HG03196 (cell line): ENCODE measurements around the gene NDUFS7.
"Not testable (repeated sequence)": the region's sequence is repeated elsewhere in the genome, so short reads cannot be mapped to it uniquely, and the experiment has no call there.

Source experiments
- ATAC-seq: cut with Tn5 transposase; IDR thresholded peaks from one replicate; pipeline ENCODE4 v1.9.1; 2021; ENCODE audit not compliant: unreplicated experiment

Gene NDUFS7

GRCh38 chr19:1431759-1432506, 48.2 kb downstream of the NDUFS7 start:
- no peak for ATAC-seq

DNA sequence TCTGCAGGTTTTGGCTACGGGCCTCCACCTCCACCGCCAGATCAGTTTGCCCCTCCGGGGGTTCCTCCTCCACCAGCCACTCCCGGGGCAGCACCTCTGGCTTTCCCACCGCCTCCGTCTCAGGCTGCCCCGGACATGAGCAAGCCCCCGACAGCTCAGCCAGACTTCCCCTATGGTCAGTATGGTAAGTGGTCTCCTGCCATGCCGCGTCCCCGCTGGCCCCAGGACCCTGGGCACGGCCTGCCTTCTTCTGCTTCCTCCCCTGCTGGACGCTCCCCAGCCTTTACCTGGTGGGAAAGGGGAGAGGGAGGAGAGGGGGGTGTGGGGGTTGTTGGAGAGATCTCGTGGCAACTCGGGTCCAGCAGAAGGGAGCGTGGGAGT, 48.8 kb downstream of the NDUFS7 start:
- no peak for ATAC-seq

GRCh38 chr19:1433119-1434039, 49.7 kb downstream of the NDUFS7 start:
- ATAC-seq = no peak

GRCh38 chr19:1434040-1434366, 50.3 kb downstream of the NDUFS7 start:
- no peak for ATAC-seq

- ATAC-seq = no peak
Measured at GRCh38 chr19:1434577-1435060, 50.9 kb downstream of the NDUFS7 start.

DNA sequence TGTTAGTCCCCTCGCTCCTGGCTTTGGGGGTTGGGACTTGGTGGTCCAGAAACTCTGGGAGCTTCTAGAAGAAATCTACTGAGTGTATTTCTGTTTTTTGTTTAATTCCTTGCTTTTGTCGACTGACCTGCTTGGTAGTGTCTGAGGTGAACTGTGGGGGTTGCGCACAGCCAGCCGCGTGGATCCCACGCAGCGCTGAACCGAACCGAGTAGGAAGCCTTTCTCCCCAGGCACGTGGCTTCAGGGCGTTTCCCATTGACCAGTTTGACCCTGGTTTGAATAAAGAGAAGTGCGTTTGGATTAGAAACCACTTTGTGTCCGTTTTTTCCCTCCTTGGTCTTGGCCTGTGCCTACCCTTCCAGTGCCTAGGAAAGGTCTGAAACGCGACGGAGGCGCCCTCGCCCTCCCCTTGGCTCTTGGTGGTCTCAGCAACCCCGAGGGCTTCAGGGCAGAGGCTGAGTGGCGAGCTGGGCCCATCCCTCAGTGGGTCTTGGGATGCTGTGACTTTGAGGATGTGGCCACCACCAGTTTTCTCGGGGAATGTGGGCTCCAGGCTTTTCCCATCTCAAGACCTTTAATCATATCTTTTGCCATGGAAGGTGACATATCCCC, 51.8 kb downstream of the NDUFS7 start:
- ATAC-seq = no peak

DNA sequence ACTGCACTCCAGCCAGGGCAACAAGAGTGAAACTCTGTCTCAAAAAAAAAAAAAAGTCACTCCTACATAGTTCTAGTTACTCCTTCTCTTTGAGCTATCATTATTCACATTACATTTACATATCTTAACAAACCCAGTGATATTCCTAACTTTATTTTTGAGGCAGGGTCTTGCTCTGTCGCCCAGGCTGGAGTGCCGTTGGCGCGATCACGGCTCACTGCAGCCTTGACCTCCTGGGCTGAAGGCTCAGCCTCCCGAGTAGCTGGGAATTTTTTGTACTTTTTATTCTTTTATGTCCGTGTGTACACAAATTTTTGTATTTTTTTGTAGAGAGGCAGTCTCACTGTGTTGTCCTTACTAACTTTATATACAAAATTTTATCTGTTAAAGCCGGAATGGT, 53.9 kb downstream of the NDUFS7 start:
- ATAC-seq = no peak

DNA sequence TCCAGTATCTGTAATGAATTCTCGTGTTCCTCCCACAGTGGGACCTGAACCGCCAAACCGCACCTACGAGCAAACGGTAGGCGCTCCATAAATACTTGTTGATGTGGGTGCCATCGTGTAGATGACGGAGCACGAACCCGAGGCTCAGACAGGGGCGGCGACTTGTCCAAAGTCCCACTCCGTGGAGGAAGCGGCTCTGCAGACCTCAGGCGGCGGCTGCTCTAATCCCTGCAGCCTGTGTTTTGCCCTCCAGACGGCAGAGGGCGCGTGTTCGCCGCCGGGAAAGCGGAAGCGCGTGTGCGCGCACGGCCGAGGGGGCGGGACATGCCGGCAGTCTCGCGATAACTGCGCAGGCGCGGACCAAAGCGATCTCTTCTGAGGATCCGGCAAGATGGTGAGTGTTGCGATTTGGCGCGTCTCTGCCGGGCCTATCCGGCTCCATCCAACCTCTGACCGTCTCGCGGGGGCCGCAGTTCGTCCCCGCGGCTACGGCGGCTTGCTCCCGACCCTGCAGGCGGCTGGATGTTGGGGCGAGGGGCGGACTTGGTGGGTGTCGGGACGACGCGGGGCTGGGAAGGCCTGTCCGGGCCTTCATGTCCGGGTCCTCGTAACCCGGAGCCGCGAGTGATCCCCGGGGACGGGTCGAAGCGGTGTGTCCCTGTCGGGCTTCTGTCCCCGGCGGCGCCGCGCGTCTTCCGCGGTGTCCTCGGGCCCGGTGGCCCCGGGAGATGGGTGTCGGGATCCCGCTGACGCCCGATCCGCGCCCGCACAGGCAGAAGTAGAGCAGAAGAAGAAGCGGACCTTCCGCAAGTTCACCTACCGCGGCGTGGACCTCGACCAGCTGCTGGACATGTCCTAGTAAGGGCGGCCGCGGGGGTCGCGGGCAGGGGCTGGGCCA, 54.6 kb downstream of the NDUFS7 start, which contains the start of gene RPS15:
RPS15 (plus strand) TSS at position 362 of the 898 bp plus-strand sequence; CDS start at position 392, 30 bp downstream.
- ATAC-seq = peak; percentile 74

DNA sequence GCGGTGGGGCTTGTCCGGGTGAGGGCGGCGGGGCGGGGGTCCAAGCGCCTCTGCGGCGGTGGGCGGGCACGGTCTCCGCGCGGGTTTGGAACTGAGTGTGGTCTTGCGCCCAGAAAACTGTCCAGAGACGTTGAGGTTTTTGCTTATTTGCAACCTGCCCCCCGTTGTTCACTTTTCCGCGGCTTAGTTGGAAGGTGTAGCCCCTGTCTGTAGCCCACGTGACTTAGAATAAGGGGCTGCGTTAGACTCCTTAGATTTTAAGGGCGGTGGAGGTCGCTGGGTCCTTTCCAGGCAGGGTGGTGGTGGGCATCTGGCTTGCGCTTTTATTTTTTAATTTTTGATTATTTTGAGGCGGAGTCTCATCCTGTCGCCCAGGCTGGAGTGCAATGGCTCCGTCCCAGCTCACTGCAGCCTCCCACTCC, 55.2 kb downstream of the NDUFS7 start:
- no peak for ATAC-seq

- not testable (repeated sequence) for ATAC-seq
Measured at GRCh38 chr19:1439525-1440417, 56.1 kb downstream of the NDUFS7 start.

DNA sequence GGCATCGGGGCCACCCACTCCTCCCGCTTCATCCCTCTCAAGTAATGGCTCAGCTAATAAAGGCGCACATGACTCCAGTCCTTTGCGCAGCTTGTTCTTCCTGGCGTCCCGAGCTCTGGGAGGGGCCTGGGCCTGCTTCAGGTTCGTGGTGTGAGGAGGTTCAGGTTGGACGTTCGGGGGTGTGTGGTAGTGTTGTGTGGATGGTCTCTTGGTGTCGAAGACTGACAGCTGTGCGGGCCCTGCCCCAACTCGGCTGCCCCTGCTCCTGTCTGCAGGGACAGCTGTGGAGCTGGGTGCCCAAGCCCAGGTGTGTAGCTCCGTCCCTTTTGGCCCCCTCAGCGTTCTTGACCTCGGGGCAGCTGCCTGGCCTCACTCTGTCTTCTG, 56.7 kb downstream of the NDUFS7 start:
- no peak for ATAC-seq

DNA sequence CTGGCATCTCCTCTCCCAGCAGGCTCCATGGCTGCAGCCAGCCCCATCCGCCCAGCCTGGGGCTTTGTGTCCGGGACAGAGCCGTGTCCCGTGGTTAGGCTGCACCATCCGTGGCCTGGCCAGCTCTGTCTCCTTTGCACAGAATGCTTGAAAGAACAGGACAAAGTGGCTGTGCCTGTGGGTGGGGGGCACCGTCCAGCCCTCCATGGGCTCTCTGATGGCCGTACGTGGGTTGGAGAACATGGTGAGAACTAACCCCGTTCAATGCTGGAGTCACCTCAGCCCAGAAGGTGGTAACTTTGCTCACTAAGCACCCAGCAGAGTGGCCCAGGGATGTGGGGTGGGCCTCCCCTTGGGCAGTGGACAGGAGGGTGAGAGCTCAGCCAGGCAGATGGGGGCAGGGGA, 57.3 kb downstream of the NDUFS7 start:
- ATAC-seq = no peak

DNA sequence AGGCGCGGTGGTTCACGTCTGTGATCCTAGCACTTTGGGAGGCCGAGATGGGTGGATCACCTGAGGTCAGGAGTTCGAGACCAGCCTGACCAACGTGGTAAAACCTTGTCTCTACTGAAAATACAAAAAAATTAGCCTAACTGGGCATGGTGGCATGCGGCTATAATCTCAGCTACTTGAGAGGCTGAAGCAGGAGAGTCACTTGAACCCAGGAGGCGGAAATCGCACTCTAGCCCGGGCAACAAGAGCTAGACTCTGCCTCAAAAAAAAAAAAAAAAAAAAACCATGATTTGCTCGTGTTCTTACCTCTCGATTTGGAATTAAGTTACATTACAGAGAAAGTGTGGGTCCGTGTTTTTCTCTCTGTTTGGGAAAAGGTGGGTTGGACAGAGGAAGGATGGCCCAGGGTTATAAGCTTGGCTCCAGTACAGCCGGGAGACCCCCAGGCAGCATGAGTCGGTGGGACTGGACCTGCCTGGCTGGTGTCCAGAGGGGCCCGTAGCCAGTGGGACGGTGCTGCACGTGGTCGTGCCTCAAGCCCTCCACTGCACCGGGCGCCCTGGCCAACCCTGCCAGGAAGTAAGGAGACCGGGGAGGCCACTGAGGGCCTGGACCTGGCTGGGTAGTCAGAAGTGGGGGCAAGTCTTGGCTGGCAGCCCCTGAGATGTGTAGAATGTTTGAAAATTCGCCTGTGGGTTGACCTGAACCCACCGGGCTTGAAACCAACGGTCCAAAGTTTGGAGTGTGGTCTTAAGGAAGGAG, 58.2 kb downstream of the NDUFS7 start:
- ATAC-seq = no peak
